Suppressor macrophage (primary cell): ENCODE data around the gene ADK.
"Not testable (repeated sequence)": the region's sequence is repeated elsewhere in the genome, so short reads cannot be mapped to it uniquely, and the experiment has no call there.

Source experiments
- DNase-seq, 4 experiments: peaks; one replicate each; pipeline ENCODE4 v3.0.0-alpha.2; 2020 to 2022

The ADK gene

DNA sequence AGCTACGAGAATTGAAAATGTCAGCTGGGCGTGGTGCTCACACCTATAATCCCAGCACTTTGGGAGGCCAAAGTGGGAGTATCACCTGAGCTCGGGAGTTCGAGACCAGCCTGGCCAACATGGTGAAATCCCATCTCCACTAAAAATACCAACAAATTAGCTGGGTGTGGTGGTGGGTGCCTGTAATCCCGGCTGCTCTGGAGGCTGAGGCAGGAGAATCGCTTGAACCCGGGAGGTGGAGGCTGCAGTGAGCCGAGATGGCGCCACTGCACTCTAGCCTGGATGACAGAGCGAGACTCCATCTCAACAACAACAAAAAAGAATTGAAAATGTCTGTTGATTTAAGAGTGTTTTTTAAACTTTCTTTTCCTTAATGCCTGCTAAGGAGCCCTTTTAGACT is 4.0 kb upstream of the ADK start:
- DNase-seq = not testable (repeated sequence)

DNA sequence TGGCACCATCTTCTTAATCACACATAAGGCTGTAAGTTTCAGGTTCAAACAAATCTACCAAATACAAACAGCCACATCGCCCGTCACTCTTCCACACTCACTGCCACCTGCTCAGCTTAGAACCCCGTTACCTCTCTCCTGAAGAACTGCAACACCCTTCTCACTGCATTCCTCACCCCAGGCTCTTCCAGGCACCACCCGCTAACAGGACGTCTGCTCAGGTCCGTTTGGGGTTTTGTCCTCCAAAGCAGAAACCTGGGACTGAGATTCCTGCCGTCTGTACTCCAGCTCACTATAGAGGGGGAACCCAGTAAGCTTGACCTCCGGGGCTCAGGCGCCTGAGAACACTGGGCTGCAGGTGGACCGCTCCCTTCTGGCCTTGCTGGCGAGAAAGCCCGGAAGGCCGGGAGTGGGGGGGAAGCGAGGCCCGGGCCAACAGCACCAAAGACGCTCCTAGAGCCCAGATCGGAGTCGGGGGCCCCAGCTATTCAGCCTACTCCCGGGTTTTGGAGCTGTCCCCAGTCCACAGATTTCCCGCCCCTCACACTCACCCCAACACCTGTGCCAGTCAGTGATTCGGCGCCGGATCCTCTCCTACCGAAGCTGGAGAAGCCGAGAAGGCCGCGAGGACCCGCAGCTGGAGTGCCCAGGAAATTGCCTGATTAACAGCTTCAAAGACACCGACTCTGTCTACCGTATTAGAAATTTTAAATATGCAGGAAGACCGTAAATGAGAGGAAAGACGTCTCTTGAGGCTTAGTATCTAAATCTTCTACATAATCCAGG is 624 bp upstream of the ADK start, which contains the start of gene AP3M1:
AP3M1 (minus strand) TSS at position 625 of the 786 bp plus-strand sequence. CDS start 12,449 bp downstream, outside the sequence.
- peak in 1 of 4 experiments; percentile 90 for DNase-seq

DNA sequence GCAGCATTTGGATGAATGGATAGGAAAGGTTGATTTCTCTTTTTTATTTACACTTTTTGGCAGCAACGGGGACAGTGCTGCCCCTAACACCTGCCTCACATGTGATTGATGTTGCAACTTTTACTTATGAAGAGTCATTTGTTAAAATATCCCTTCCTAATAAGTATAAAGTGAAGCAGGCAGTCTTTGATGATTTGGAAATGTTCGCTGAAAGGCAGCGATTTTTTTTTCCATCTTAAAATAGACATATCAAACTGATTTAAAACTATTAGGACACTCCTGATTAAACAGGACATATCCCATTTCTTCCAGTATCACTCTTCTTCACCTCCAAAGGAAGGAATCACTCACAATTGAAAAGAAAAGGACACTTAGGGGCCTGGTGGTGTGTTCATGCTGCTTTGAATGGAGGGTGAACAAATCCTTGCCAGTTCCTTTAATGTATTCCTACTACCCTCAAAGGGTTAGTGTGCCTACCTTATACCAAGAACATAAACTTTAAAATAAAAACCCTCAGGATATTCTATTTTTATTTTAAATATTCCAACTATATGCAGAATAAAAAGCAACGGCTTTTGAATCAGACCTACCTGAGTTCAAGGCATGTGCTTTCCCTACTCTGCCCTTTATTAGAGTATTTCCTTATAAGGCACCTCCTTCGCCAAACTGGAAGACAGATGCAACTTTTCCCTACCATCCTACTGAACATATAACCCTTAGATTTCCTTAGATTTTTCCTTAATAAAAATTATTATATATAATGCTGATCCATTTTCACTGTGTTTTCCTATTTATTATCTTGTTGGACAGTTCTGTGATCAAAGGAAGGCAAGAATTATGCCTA is 1.1 kb downstream of the ADK start:
- DNase-seq = no peak

DNA sequence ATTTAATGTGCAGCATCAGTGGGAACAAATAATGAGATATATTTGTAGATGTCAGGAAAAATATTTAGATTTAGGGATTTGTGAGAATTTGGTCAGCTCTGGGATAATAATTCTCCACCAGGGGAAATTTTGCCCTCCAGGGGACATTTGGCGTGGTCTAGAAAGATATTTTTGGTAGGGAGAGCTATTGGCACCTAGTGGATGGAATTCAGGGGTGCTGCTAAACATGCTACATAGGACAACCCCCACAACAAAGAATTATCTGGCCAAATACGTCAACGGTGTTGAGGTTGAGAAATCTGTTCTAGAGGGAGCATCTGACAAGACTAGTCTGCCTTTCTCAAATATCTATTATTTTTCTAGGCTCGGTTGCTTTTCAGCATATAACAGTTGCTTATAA is 2.1 kb downstream of the ADK start:
- no peak for DNase-seq

DNA sequence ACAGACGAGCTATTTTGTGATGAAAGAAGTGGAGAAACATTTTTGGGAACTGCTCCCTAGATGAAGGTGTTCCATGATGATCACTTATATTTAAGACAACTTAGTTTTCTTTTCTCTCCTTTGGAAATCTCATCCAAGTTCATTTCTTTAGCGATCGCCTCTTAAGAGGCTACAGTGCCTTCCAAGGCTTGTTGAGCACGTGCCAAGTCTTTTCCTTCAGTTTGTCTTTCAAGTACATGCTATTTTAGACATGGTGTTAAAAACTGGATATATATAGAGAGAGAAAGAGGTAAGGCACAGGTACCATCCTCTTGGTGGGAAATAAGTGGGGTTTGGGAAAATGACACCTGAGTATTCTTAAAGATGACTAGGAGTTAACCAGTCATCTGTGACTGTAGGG is 2.7 kb downstream of the ADK start:
- DNase-seq = no peak

DNA sequence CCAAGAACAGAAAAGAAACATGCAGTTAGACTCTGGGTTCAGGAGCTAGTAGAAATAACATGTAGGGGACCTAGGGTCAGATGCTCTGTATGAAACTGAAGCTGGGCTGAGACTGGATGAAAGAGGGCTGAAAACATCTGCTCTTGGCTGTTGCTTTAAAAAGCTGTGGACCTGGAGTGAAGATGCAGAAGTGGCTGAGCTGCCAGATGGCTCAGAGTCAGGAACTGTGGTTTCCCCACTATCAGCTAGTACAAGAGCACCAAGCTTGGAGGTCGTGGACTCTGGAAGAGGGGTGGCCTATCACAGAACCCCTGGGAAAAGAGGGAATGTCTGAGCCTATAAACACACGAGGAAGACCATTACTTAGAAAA is 5.9 kb downstream of the ADK start:
- DNase-seq = peak in 2 of 4 experiments; percentile 33 to 35

DNA sequence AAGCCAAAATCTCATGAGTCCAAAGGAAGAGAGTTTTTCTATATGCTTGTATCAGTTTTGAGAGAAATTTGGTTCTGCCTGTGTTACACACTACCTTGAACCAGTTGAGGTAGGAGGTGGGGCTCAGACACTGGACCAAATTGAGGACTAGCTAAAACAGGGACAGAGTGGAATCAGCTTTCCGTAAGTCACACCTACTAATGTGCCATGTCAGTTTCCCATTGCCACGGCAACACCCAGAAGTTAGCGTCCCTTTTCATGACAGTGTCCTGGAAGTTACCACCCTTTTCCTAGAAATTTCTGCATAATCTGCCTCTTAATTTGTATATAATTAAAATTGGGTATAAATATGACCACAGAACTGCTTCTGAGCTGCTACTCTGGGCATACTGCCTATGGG is 9.0 kb downstream of the ADK start:
- no peak for DNase-seq

DNA sequence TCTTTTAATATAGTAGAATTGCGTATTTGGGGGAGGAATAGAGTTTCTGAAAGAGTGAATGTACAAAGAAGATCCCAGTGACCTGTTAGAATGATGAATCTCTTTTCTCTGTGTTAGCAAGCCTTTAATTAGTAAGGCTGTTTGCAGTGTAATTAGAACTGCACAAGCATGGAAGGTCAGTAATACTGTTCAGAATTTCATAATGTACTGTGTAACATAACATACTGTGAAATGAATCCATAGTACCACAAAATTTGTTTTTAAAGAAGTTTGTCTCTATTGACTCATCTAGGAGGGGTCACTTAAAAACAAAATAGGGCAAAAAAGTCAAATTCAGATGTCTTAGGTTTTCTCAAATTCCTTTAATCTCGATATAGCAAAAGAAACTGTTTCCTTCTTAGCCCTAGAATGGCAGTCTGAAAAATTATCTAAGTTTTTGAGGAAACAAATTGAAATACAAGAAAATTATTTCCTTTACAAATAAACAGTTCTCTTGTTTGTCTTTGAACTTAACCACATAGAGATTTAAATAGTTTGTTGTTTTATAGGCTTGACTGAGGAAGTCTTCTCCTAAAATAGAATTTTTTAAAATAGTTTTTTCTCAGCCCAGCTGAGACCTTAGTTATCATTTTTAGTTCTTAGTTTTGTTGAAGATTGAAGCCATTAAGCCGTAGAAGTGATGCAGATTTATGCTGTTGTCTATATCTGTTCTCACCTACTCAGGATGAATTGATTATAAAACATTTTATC is 12.5 kb downstream of the ADK start:
- no peak for DNase-seq

DNA sequence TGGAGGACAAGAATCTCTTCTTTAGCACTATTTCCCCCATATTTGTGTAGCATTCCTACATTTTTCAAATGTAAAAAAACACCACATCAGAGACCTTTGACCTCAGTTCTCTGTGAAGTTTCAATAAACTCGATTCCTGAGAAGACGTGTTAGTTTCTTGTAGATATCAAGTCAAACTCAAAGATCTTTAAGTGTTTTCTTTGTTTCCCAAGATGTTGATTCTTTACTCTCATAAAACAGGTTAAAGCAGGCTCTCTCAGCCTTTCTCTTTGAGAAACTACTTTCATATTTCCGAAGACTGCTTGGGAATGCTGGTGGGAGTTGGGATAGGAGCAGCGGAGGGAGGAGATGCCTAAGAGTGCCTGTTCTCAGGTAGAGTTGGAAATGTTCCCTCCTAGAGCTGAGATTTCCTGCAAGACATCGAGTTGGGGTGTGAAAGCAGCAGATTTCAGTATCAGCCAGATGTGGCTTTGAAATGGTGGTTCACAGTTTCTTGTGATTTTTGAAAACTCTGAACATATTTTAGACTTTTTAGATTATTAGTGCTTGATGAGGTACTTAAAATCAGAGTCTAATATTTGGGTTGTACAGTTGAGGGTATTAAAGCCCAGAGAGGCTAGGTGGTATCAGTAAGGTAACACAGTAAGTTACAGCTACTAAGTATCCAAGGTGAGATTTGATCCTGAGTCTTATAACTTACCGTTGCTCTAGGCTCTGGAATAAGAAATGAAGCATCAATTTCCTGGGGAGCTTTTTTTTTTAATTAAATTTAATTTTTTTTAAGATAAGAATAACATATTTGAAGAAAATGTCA is 13.9 kb downstream of the ADK start:
- no peak for DNase-seq

DNA sequence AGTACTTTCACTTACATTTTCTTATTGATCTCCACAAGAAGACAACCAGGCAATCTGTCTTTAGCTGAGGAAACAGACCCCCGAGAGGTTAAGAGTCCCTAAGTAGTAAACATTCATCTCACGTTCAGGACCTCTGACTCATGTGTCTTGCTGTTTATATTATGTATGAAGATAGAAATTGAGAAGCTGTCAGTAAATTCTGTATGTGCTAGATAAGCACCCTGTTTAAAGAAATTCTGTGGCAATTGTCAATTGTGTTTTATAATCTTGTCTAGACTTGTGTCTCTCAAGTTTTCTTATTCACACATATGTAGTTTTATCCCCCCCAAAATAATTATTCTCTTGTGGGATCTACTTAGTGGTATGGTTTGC is 14.5 kb downstream of the ADK start:
- peak in 1 of 4 experiments; percentile 24 for DNase-seq

DNA sequence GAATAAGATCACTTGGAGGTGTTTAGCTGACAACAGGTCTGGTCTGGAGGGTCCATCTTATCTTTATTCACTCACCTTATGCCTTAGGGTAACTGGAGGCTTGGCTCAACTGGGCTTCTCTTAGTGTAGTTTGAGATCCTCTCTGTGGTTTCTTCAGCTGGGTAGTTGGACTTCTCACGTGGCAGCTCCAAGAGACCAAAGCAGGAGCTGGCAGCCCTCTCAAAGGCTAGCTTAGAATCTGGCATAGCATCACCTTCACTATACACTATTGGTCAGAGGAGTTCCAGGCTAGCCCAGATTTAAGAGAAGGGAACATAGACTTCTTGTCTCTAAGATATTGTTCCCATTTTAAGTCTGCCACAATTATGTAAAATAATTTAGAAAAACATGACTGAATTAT is 16.4 kb downstream of the ADK start:
- peak in 3 of 4 experiments; percentile 39 to 46 (median 41) for DNase-seq

DNA sequence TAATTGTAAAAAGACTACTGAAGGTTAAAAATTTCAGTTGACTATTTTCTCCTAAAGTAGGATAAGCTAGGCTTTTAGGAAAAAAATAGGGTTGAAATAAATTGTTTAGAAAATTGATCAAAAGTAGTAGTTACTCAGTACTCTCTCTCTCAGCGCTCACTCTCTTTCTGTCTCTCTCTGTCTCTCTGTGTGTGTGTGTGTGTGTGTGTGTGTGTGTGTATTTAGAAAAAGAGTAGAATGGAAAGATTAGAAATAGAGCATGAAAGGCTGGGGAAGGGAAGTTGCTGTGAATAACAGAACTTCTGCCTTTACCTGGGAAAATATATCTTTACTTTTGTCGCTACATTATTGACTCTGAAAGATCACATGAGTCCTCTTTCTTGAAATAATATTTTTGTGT is 20.6 kb downstream of the ADK start:
- no peak for DNase-seq

DNA sequence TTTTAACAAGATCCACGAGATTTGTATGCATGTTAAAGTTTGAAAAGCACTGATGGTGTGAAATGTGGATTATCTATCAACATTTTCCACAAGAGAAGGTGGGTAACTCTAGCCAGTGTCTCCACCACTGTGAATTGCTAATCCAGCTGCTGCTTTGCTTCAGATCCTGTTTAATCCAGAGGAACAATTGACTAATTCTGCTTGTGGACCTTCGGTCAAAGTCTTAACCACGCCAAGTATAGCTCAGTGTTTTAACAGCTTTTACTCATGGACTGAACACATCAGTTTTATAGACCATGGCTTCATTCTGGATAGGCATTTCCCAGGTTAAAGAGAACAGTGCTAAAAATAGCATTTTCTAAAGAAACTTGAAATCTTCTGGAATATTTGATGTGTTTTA is 23.5 kb downstream of the ADK start:
- peak in 1 of 4 experiments; percentile 50 for DNase-seq

DNA sequence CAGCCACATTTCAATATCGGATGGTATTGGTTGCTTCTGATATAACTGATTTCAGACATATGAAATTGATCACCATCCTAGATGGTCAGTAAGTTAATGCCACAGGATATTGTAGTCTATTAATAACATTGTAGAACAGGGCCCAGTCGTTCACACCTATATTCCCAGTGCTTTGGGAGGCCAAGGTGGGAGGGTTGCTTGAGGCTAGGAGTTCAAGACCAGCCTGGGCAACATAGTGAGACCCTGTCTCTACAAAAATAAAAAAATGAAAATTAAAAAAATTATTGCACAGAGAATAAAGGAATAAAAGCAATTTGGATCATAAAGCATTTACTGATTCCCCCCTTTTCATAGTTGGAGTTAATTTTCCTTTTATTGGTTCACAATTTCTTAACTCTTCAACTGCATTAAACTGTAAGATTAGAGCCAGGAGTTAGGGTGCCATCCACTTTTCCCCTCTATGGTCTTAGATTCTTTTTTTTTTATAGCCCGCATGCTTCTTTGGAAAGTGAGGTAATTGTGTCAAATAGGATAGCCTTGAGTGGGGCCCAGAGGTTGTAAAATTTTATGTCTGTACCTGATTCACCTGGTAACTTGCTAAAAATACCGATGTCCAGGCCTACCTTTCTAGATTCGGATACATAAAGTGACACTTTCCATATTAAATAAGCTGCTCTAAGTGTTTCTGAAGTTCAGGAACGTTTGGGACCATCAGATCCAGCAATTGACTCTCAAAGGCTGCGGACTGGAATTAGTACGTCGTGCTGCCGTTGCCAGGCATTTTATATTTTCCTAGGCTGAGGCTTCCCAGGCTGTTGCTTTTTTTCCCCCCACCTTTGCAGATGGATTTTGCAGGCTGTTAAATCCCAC is 24.7 kb downstream of the ADK start:
- no peak for DNase-seq

DNA sequence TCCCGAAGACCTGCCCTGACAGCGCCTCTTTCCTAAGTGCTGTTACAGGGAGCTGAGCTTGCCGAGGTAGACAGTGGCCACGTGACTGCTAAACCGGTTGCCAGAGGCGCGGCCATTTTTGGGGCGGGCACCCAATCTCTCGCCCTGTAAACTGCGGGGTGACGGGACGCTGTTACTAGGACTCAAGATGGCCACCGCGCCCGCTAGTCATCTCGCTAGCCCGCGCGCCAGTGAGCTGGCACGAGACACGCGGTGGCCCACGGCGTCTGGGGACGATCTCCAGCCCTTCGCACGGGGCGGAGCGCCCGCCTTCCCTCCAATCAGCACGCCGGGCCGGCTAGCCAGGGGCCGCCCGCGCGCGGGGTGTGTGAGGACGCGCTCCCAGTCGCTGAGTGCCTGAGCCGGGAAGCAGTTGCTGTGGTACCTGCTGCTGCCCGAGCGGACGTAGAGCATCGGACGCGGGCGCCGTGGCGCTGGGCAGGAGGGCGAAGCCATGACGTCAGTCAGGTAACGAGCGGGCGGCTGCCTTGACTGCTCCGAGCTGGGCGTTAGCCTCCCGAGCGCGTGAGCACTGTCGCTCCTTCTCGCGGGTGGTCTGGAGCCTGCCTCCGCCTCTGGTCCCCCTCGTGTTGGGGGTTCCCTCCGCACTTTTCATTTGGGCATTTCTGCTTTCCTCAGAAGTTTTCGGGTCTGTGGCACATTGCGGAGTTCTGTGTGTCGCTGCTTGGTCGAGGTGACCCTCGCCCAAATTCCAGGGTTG is 25.5 kb downstream of the ADK start:
- peak; percentile 99 for DNase-seq

DNA sequence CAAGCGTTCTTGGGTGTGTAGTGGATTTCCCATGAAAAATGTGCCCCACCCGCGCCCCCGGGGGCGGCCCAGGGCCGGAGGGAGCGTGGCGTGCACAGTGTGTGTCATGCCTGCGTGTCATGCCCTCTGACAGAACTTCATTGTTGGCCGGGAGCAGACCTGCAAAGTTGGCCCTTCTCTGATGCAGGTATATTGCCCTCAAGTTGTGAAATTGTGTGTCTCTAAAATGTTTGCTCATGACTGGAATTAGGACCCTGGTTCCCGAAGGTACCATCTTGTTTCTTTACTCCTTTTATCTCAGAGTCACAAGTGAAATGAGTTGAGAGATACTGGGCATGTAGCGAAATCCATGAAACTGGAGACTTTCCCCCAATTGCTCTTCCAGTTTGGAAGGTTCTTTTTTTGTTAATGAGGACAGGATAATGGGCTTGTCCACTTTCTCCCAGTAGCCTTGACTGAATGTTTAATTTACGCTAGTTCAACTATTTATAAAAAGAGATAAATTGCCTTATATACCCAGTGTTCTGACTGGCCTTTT is 26.2 kb downstream of the ADK start:
- peak; percentile 57 to 70 (median 64) for DNase-seq

DNA sequence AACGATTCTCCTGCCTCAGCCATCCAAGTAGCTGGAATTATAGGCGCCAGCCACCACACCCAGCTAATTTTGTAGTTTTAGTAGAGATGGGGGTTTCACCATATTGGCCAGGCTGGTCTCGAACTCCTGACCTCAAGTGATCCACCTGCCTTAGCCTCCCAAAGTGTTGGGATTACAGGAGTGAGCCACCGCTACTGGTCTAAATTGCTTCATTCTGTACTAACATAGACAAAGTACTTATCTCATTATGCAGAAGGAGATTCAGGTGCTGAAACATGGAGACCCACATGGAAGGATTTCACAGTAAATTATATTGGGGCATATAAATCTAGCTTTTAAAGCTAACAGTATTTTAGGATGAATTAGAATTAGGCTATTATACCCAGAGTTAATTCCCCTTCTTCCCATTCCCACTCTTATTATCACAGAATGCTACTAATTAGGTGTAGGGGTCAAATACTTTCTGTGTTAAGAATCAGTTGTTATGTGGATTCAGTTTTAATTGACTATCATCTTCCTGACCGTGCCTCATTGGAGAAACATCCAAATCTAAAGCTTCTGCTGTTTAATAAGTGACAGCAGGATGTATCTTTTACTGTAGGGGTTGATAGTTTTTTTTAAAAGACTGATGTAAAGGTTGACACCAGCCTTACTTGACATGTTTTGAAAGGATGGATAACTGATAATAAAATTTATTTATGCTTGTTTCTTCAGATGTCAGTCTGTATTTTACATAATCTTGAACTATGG is 27.2 kb downstream of the ADK start:
- DNase-seq = no peak

DNA sequence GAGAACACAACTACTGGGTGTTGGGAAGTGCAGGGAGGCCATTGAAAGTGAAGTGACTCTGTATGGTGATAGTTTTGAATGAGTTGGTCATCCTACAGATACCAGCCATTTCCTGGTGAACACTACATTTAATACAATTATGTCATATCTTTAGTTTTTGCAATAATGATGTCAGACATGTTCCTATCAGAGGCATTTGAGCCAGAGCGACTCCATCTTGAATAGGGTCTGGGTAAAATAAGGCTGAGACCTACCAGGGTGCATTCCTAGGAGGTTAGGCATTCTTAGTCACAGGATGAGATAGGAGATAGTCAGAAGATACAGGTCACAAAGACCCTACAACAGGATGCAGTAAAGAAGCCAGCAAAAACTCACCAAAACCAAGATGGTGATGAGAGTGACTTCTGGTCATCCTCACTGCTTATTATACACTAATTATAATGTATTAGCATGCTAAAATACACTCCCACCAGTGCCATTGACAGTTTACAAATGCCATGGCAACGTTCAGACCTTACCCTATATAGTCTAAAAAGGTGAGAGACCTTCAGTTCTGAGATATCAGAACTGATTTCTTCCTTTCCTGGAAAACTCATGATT is 28.2 kb downstream of the ADK start:
- peak in 1 of 4 experiments; percentile 43 for DNase-seq

DNA sequence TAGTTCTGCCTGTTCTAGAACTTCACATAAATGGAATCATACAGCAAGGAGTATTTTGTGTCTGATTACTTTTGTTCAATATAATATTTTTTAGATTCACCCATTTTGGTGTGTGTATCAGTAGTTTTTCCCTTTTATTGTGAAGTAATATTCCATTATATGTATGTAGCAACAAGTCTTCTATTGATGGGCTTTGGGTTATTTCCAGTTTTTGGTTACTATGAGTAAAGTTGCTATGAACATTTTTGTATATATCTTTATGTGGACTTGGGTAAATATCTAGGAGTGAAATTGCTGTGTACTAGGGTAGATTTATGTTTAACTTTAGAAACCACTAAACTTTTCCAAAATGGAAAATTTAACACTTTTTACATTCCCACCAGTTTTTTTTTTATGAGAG is 35.7 kb downstream of the ADK start:
- DNase-seq = no peak
